GM21737 (cell line): ENCODE results near the gene ZFP36L1.
A peak's percentile ranks its signal among the peaks of the same experiment; 100 is the strongest.

Experiments used
- ATAC-seq: cut with Tn5 transposase; IDR thresholded peaks from one replicate; pipeline ENCODE4 v1.9.1; 2021; ENCODE audit warnings: mild to moderate bottlenecking, moderate library complexity; ENCODE audit not compliant: unreplicated experiment

The ZFP36L1 gene

DNA sequence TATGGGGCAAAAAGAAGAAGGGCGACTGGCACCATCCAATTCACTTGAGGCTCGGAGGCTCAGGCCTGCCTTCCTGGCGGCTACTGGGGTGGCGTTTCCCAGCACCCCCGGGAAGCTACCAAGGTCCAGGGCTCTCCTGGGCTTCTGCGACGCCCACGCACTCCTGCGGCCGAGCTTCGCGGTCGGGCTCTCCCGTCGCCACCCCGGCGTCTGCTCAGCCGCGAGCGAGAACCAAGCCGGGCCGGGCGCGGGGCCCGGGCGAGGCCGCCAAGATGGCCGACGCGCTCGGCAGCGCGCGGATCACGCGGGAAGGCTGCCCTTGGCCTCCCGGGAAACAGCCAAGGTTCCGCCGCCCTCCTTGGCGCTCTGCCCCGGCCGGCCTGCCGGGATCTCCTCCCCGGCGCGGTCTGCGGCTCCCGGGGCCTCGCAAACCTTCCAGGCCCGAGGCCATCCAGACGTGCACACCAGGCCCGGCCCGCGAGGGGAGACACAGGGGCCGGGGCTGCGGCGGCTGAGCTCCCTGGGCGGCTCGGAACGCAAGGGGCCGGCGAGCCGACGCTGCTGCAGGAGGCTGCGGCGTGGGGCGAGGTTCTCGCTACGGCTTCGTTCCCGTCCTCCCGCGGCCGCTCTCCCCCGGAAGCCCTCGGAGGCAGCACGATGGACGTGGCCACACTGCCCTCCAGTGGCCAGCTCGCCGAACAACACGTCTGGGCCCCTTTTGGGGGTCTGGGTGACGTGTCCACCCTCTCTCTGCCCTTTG, 23.5 kb upstream of the ZFP36L1 start:
- peak; percentile 43 for ATAC-seq

DNA sequence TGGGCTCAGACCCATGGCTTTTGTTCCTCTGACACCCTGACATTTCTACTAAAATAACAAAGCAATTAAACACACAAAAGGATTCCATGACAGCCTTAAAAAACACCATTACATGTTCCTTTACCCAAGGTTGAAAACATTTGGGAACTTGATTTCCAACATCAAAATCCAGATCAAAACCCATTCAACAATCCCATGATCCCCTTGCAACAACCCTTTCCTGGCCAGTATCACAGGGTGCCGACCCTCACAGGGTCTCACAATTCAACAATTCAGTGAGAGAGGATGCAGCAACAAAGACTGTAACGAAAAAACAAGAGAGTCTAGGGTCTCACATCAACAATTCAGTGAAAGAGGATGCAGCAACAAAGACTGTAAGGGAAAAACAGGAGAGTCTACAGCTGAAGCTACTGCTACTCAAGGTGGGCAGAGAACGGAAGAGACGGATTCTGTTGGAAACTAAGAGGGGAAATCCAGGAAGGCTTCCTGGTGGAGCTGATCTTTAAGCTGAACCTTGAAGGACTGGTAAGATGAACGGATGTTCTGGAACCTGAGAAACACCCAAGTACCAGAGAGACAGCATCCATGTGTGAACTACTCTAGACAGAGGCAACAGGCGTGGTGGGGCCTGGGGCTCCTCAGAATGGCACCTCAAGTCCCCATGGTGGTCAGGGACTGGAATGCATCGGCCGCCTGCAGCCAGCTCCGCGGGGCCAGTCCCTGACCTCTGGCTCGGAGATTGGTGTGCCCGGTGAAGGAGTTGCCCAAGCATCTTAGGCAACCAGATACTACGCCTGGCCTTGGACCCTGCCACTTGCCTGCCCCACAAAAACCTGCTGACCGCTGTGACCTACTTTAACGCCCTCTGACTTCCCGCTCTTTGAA, 22.7 kb upstream of the ZFP36L1 start:
- ATAC-seq, result no peak

DNA sequence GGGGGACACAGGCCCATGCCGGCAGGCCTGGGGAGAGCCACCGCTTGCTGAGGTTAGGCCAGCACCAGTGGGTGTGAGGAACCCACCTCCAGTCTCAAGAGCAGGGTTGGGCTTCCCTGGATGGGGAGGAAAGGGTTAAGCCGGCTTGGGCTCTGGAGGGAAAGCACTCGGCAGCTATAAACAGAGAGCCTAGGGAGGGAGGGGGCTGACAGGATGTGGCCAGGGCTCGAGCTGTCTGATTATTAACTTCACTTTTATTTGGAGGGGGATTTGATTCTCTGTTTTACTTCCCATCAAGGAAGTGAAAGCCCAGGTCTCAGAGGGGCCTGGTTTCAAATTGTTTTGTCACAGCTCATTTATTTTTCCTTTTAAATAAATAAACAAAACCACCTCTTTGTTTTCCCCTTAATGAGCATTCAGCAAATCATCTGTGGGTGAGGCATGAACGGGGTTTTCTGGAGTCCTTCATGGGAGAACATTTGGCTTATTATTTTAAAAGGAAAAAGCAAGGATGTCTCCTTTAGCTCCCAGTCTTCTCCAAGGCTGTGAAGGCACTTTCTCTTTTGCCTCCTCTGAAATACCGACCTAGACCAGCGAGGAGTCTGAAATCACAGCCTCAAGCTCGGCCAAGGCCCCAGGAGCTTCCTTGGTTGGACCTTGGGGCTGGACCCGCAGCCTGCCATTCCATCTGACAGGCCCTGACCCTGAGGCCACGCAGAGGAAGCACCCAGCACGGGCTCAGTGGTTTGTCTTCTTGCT, 21.9 kb upstream of the ZFP36L1 start:
- ATAC-seq, result peak; percentile 38

DNA sequence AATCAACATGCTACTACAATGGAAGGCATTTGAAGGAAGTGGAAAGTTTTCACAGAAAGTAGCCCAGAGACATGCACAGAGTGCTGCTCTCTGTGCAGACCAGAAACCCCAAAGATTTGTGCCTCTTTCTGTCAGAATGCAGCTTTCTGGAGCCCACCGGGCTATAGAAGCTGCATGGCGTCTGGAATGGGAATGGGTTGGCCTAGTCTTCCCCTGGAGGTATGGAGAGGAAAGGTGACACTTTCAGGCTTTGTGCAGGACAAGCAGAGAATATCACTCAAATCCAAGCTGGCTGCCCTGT, 21.3 kb upstream of the ZFP36L1 start:
- no peak for ATAC-seq

DNA sequence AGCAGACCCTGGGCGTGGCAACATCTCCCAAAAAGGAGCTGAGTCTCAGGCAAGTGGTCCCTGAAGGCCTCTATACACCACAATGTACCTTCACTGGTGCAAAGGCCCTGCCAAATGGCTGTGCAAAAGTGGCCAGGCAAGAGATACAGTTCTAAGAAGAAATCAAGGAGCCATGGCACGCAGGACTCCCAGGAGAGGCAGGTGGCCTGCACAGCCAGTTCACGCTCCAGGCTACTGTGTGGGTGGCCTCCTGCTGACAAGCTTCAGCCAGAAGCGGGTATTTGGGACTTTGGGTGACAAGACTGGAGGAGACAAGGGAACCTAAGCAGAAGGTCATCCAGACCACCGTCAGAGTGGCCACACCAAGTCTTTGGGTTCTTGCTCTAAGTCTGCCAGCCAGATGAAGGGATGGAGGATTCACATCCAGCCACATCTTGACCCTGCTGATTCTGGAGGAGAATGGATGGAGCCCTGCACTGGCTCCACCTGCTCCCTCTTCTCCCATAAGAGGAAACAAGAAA, 20.5 kb upstream of the ZFP36L1 start:
- no peak for ATAC-seq

DNA sequence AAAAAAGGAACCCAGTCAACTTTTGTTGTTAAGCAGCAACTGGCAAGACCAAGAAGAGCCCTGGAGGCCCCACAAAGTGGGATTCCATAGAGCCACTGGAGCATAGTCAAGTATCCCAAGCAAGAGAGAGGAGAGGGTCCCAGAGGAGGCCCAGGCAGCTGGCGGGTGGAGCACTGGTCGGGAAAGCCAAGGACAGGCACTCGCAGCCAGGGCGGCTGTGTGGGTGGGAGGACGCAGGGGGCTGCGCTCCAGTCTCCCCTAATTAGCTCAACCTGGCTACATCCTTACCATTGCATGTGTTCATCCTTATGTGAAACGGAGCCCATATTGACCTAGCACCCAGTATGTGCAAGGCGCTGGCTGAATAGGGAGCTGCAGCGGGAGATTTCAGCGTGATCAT, 18.3 kb upstream of the ZFP36L1 start:
- ATAC-seq, result no peak

DNA sequence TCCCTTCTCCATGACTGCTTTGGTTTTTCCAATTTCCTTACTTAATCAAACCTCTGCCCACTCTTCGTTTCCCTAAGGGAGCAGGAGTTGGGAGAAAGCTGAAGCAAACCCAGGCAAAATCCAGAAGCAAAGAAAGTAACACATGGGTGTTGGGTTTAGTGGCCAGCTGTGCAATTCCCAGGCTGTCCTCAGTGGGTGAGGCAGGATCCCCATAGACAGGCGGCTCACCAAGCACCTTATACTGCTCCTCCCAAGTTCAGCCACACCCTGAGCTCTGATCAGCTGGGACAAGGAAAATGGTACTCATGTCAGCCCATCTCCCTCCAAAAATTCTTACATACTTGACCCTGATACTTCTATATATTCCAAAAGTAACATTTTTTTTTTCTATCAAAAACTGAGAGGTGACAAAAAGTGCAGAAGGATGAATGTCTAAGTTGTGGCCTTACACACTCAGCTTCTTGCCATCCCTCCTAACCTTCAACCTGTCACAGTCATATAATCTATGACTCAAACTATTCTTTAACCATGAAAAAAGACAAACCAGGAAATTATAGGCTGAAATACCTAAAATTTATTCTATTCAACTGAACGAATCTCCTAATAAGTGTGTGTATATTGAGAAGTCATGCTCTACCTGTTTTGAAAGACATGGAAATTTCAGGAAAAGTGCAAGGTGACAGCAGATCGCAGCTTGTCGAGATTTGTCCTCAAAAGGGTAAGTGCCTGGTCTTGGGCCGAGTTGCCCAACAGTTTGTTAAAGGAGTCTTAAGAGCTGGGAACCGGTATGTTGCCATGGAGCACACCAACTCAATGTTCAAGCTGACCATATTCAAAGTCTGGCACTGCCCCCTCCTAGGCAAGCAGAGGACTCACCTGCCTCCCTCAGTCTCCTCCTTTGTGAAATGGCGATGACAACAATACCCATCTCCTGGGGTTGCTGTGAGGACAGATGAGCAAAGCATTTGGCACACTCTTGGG, 17.6 kb upstream of the ZFP36L1 start:
- no peak for ATAC-seq

DNA sequence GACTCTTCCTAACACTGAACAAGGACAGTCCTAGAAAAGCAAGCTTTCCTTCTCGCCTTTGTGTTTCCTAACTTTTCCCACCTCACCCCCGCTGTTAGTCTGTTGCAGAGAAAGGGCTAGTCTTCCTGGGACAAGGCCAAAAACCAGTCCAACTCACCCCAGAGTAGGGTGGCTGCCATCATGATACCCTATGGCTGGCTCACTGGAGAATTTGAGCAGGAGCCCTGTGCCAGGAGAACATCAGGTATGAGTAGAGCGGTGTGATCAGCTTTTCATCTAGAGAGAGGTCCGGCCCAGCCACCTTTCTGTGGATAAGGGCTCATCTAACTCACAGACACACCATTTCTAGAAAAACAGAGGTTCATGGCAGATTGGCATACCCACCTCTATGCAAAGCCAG, 16.7 kb upstream of the ZFP36L1 start:
- ATAC-seq, result no peak

DNA sequence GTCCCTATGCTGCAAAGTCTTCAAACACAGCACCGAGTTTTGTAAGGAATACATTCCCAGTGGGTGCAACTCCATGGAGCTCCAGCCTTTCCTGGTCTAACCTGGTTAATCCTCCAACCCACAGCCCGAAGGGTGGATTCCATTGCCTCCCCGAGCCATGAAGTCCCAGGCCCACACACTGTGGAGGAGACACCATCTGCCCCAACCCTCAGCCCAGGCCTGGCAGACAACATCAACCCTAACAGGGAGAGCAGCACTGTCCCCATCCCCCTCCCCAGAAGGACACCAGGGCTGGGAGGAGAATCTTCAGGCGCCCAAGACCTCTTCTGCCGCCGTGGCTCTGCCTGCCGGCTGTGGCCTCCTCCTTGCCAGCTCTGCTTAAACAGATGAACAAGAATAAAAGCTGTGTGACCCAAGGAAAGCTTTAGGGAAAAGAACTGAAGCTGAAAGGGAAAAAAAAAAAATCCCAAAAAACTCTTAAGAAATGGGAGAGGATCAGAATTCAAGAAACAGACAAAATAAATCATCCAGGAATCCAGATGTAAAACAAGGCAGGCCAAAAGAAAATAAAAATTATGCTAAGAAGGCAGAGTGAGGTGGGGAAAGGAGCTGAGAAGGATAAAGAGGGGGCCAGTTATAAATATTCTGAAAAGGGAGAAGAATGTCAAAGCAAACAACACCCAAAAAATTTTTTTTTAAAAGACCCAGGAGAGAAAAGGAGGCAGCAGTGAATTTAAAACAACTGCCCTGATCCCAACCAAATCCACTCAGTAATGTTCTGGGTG, 16.0 kb upstream of the ZFP36L1 start:
- ATAC-seq, result no peak

DNA sequence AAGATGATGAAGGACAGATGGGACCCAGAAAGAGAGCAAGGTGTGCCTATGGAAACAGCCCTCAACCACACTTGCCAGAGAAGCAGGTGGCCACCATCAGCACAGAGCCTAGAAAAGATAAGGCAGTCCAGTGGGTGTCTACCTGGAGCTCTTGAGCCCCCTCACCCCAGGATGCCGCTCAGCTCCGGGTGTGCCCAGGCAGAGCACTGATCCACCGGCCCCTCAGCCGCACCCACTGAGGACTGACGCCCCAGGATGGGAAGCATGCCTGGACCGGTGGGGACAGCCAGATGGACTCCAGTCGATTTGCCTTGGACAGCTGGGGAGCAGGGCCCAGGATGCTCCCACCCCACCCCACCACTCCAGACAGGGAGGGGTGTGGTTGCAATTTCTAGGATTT, 15.1 kb upstream of the ZFP36L1 start:
- no peak for ATAC-seq

DNA sequence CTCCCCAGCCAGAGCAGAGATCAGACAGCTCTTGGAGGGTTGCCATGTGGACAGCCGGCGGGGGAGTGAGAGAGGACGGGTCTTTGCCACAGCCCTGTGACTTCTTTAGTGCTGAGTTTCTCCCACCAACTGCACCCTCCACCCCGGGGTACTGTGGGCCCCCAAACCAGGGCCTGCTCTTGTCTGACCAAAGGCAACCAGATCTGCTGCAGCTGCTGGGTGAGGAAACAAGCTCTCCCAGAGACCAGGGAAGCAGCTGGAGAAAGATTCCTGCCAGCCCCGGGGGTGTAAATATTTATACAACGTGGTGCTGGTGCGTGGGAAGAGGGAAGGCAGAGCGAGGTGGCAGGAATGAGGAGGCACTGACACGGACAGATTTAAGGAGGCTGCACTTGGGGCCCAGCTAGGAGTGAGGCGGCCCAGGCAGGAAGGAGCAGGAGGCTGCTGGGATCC, 14.3 kb upstream of the ZFP36L1 start:
- no peak for ATAC-seq

DNA sequence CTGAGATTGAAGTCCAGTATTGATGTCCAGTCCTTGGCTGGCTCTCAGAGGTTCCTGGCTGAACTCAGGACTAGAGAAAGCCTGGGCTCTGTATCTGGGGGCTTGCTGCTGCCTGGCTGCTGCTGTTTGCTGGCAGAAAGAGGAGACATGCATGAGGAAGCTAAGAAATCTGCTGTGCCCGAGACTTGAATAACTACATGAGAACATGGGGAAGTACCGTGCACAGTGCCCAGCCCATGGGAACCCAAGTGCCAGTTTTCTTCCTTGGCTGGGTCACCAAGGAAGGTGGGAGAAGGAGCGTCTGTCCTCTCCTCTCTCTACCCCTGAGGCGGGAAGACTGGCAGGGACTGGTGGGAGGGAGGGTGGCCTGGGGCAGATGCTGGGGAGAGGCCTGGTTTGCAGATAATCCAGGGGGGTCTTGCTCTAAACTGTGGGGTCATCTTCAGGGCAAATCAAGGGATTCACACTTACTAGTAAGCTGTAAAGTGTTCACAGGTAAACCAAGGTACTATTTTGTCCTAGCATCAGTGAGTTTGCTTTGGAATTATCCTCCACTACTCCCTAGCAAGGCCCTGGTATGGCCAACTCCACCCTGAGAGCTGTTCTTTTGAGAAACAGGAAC, 13.8 kb upstream of the ZFP36L1 start:
- no peak for ATAC-seq

DNA sequence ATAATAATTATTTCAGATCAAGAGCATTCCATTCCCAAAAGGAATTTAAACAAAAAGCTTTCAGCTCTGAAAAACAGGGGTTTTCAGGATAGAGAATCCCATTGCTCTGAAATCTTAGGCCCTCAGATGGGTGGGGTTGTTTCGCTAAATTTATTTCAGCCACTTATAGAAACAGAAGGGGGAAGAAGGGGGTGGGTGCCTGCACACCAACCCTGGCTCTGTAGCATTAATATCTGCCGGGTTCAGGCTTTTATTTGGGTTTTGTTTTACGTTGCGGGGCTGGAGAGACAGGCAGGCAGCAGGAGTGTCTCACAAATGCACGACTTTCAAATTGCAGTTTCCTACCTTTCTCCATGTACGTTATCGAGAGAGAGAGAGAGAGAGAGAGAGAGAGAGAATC, 12.5 kb upstream of the ZFP36L1 start:
- no peak for ATAC-seq

DNA sequence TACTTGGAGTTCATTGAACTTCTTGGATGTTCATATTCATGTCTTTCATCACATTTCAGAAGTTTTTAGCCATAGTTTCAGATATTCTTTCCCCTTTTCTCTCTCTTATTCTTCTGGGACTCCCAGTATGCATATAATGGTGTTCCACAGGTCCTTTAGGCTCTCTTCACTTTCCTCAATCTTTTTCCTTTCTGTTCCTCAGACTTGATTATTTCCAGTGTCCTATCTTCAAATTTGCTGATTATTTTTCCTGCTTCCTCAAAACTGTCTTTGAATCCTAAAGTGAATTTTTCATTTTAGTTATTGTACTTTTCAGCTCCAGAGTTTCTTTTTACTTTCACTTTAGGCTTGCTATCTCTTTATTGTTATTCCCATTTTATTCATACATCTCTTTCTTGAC, 8.8 kb upstream of the ZFP36L1 start:
- ATAC-seq, result no peak

DNA sequence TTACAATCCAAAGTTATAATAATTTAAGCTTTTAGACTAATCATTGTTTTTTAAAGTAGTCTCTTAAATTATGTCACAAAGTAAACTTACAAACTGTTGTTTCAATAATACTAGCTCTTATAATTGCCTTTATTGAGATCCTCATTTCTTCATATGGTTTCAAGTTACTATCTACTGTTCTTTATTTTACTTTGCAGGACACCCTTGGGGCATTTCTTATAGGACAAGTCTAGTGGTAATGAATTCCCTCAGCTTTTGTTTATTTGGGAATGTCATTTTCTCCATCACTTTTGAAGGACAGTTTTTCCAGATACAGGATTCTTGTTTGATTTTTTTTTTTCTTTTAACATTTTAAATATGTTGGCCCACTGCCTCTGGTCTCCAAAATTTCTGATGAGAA, 8.1 kb upstream of the ZFP36L1 start:
- ATAC-seq, result no peak

DNA sequence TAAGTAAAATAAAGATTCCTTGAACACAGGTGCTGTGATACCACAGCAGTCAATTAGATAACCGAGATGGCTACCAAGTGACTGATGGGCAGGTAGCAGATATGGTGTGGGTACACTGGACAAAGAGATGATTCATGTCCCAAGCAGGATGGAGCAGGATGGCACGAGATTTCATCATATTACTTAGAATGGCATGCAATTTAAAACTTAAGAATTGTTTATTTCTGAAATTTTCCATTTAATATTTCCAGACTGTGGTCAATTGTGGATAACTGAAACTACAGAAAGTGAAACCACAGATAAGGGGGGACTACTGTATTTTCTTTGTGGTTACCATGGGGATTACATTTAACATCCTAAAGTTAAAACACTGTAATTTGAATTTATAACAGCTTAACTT, 7.5 kb upstream of the ZFP36L1 start:
- ATAC-seq, result no peak

DNA sequence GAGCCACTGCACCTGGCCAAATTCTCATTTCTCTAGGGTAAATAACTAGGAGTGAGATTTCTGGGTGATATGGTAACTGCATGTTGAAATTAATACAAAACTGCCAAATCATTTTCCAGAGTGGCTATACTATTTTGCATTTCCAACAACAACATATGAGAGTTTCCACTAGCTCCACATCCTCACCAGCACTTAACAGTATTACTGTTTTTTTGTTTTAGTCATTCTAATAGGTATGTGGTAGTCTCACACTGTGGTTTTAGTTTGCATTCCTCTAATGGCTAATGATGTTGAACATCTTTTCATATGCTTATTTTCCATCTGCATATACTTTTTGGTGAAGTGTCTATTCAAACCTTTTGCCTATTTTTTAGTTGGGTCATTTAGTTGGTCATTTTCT, 5.8 kb upstream of the ZFP36L1 start:
- ATAC-seq, result no peak

DNA sequence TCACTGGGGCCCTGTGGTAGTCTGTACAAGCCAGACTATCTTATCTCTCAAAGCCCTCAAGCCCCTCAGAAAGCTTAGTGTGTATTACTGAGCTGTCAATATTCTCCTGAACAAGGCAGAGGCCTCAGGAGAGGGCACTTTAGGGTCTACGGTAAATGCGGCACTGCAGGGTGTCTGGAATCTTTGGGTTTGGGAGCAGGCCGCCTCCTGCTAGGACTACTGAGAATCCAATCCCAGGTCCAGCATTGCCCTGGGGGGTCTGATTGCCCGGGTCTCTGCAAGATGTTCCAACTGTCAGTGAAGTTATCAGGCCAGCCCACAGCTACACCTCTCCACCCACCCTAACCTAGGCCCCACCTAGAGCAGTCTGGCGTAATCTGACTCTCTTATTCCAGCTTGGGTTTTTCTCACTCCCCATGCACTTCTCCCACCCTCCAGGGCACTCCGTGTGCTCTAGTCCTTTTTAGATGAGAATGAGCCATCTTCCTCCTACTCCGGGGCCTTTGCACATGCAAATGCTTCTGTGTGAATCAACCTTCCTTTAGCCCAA, 4.3 kb upstream of the ZFP36L1 start:
- ATAC-seq, result no peak
